PC-3 (cell line): ENCODE results near the gene DOCK1. TPM values are rescaled to one million over a fixed set of nuclear protein-coding genes. Genes with fewer than 3 reads are reported as not detected.
A peak's percentile ranks its signal among the peaks of the same experiment; 100 is the strongest.

Source experiments
- ATAC-seq: fragments of 200-7000 bp; cut with Tn5 transposase; 2 replicates; pipeline ENCODE4 v1.9.1; 2020; ENCODE audit warnings: mild to moderate bottlenecking, moderate library complexity
- BruUV-seq: library from RNA; stranded (reverse); fragments of 400-500 nt; replicated peaks from 2 replicates; lab custom pipeline; 2021; lab: Mats Ljungman, UMichigan
- CTCF ChIA-PET: fragments of 300-600 bp; sonication (Branson Sonifier 250); formaldehyde crosslinking; loops from one replicate; lab custom pipeline; 2022; ENCODE audit warnings: antibody characterized with exemption; lab: Charles Lee
- POLR2A ChIA-PET: fragments of 300-600 bp; sonication (Branson Sonifier 250); formaldehyde crosslinking; loops from one replicate; lab custom pipeline; 2022; ENCODE audit warnings: antibody characterized with exemption; ENCODE audit not compliant: unreplicated experiment; lab: Charles Lee
- DNase-seq: peaks from one replicate; pipeline ENCODE4 v3.0.0-alpha.2; 2015
- H2AFZ ChIP-seq: fragments of 300-600 bp; sonication (generic); 2 replicates; pipeline ENCODE4 v1.6.0; 2016; ENCODE audit warnings: antibody characterized with exemption, low read length
- H3F3A ChIP-seq: fragments of 300-600 bp; sonication (generic); one replicate; pipeline ENCODE4 v1.6.0; 2017; ENCODE audit warnings: antibody characterized with exemption, low read length, control low read depth, mild to moderate bottlenecking; ENCODE audit not compliant: unreplicated experiment
- H3K27ac ChIP-seq: fragments of 300-600 bp; sonication (generic); 2 replicates; pipeline ENCODE4 v1.5.1; 2016; ENCODE audit warnings: mild to moderate bottlenecking, low read length
- H3K27me3 ChIP-seq: fragments of 300-600 bp; sonication (generic); 2 replicates; pipeline ENCODE4 v1.6.1; 2016; ENCODE audit warnings: low read length, mixed read lengths
- H3K36me3 ChIP-seq: fragments of 300-600 bp; sonication (generic); 2 replicates; pipeline ENCODE4 v1.6.1; 2016; ENCODE audit warnings: low read depth, mixed run types, low read length, mixed read lengths
- H3K4me1 ChIP-seq: fragments of 300-600 bp; sonication (generic); 2 replicates; pipeline ENCODE4 v1.5.1; 2016; ENCODE audit warnings: low read length; ENCODE audit not compliant: insufficient read depth
- H3K4me2 ChIP-seq: fragments of 300-600 bp; sonication (generic); 2 replicates; pipeline ENCODE4 v1.6.0; 2016; ENCODE audit warnings: low read length
- H3K4me3 ChIP-seq: fragments of 300-600 bp; sonication (generic); 2 replicates; pipeline ENCODE4 v1.5.1; 2016; ENCODE audit warnings: mild to moderate bottlenecking, low read length, mixed read lengths
- H3K79me2 ChIP-seq: fragments of 300-600 bp; sonication (generic); 2 replicates; pipeline ENCODE4 v1.6.1; 2017; ENCODE audit warnings: low read length, mixed read lengths
- H3K9ac ChIP-seq: fragments of 300-600 bp; sonication (generic); 2 replicates; pipeline ENCODE4 v1.6.0; 2016; ENCODE audit warnings: mild to moderate bottlenecking, low read length
- H3K9me2 ChIP-seq: fragments of 300-600 bp; sonication (generic); replicated peaks from 2 replicates; pipeline ENCODE4 v1.6.1; 2016; ENCODE audit warnings: mixed run types, low read length, mixed read lengths
- H3K9me3 ChIP-seq: fragments of 300-600 bp; sonication (generic); 2 replicates; pipeline ENCODE4 v1.6.1; 2016; ENCODE audit warnings: low read length, mixed read lengths
- H4K20me1 ChIP-seq: fragments of 300-600 bp; sonication (generic); 2 replicates; pipeline ENCODE4 v1.6.1; 2016; ENCODE audit warnings: low read length, mixed read lengths
- CTCF ChIP-seq: fragments of 300-600 bp; sonication (generic); conservative IDR thresholded peaks from 2 replicates; pipeline ENCODE4 v1.5.1; 2017; ENCODE audit warnings: antibody characterized with exemption, low read depth, mild to moderate bottlenecking, low read length
- EZH2 ChIP-seq: fragments of 300-600 bp; sonication (generic); IDR thresholded peaks from one replicate; pipeline ENCODE4 v1.6.1; 2017; ENCODE audit warnings: antibody characterized with exemption, mild to moderate bottlenecking, low read length; ENCODE audit not compliant: unreplicated experiment
- EZH2phosphoT487 ChIP-seq: fragments of 300-600 bp; sonication (generic); IDR thresholded peaks from 2 replicates; pipeline ENCODE4 v1.6.1; 2018; ENCODE audit warnings: mild to moderate bottlenecking, antibody characterized with exemption, low read length, borderline replicate concordance
- intact Hi-C: fragments of 100-400 bp; cut with micrococcal nuclease; formaldehyde crosslinking; loops from 2 replicates; pipeline ENCODE4 v1.9.0; 2023
- total RNA-seq: library from RNA; depleted of rRNA; stranded (reverse); fragments of >200 nt; gene quantifications from 2 replicates; pipeline ENCODE4 v1.2.3, GENCODE V29; 2014

The DOCK1 gene
- total RNA-seq, 1 experiment from 2014 or later = 34.3 TPM

- H4K20me1 ChIP-seq = no peaks in the 10 kb centered on the region
- H3F3A ChIP-seq = no peaks in the 10 kb centered on the region
- no peak overlapping the region for H3K4me2 ChIP-seq
- no peaks in the 10 kb centered on the region for H3K36me3 ChIP-seq
- H3K9me2 ChIP-seq = no peaks in the 10 kb centered on the region
- H3K79me2 ChIP-seq = no peaks in the 10 kb centered on the region
- peaks cover 16% of the 10 kb centered on the region; the same call in 1 of the 2 replicates for H3K27me3 ChIP-seq
- no peak for DNase-seq
- ATAC-seq = no peak
- no TSS peak for BruUV-seq
- H3K9me3 ChIP-seq = no peaks in the 10 kb centered on the region
- H2AFZ ChIP-seq = no peak overlapping the region
- intact Hi-C loops = no loop called here
- TF ChIP-seq EZH2 = no peak
- TF ChIP-seq CTCF = no peak
- TF ChIP-seq EZH2phosphoT487 = no peak
- CTCF ChIA-PET = no interaction called here
- POLR2A ChIA-PET = no interaction called here
- no peak overlapping the region for H3K27ac ChIP-seq
- H3K4me1 ChIP-seq = 0 out of 2 replicates have a peak, but pooled peaks cover 4% of the 10 kb centered on the region
- H3K4me3 ChIP-seq = no peak overlapping the region
- H3K9ac ChIP-seq = no peak overlapping the region
Measured at GRCh38 chr10:127486355-127486754, 581.1 kb downstream of the DOCK1 start.

GRCh38 chr10:127492607-127493250 lies 587.5 kb downstream of the DOCK1 start:
- no peak overlapping the region for H3K4me3 ChIP-seq
- no peaks in the 10 kb centered on the region for H3K9me3 ChIP-seq
- ChIA-PET POLR2A (no interaction called here), CTCF (no interaction called here)
- no peaks in the 10 kb centered on the region for H3K79me2 ChIP-seq
- no peaks in the 10 kb centered on the region for H3K36me3 ChIP-seq
- H3K9me2 ChIP-seq = no peaks in the 10 kb centered on the region
- H3K4me1 ChIP-seq = no peaks in the 10 kb centered on the region
- no peak overlapping the region for H3K9ac ChIP-seq
- no peak overlapping the region for H3K27ac ChIP-seq
- H3F3A ChIP-seq = no peaks in the 10 kb centered on the region
- H3K27me3 ChIP-seq = peaks cover 58% of the 10 kb centered on the region
- intact Hi-C loops = no loop called here
- H2AFZ ChIP-seq = no peak overlapping the region
- no peaks in the 10 kb centered on the region for H4K20me1 ChIP-seq
- DNase-seq (peak; percentile 9), ATAC-seq (no peak)
- no TSS peak for BruUV-seq
- H3K4me2 ChIP-seq = no peak overlapping the region
- TF ChIP-seq EZH2 (no peak), EZH2phosphoT487 (no peak), CTCF (peak; percentile 35; the same call in 1 of the 2 replicates)

- POLR2A ChIA-PET = no interaction called here
- no peaks in the 10 kb centered on the region for H3K36me3 ChIP-seq
- BruUV-seq = no TSS peak
- intact Hi-C loops = no loop called here
- TF ChIP-seq CTCF (no peak), EZH2 (no peak)
- H3K27me3 ChIP-seq = peaks cover 80% of the 10 kb centered on the region
- no peaks in the 10 kb centered on the region for H3F3A ChIP-seq
- H4K20me1 ChIP-seq = no peaks in the 10 kb centered on the region
- no peak overlapping the region for H2AFZ ChIP-seq
- no peak overlapping the region for H3K4me2 ChIP-seq
- H3K9ac ChIP-seq = no peak overlapping the region
- no peaks in the 10 kb centered on the region for H3K9me2 ChIP-seq
- CTCF ChIA-PET = no interaction called here
- no peak overlapping the region for H3K27ac ChIP-seq
- no peak for DNase-seq
- no peaks in the 10 kb centered on the region for H3K4me1 ChIP-seq
- no peaks in the 10 kb centered on the region for H3K9me3 ChIP-seq
- no peaks in the 10 kb centered on the region for H3K79me2 ChIP-seq
- H3K4me3 ChIP-seq = no peak overlapping the region
- no peak for ATAC-seq
Measured at GRCh38 chr10:127496035-127496434, 590.8 kb downstream of the DOCK1 start.
